Measurements from ENCODE around the gene GALNT18.
A peak's percentile ranks its signal among the peaks of the same experiment; 100 is the strongest.

GALNT18 gene

DNA sequence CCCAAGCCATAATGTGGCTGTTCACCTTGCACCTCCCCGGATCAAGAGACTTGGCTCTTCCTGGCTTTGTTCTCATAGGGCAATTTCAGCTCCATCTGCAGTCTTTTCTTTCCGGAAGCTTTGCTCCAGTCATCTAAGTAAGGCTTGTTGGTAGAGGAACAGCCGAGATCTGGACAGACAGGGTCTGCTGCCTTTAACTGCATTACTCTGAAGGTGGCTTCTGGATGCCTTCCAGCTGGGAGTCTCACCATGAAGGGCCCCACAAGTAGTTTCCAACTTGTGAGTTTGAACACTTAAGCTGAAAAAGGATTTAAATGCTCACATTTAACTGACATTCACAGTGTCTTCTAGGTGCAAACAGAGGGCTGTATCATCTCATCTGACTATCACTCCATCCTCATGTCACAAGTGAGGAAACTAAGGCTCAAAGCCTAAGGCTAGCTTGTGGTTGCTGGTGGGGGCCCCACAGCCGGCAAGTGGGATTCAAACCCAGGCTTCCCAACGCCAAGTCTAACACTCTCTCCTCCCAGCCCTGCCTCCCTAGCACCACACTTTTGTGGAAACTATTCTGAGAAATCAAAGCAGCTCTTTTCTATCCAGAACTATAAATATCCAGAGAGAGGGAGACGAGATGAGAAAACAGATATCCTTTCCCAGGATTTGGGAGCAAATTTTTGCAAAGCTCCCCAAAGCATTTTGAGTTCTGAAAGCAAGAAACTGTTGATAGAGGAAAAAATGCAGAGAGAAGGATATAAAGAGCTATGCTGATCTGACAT lies 58.4 kb downstream of the GALNT18 start:
- no peak for DNase-seq (ENCODE audit: low spot score)

DNA sequence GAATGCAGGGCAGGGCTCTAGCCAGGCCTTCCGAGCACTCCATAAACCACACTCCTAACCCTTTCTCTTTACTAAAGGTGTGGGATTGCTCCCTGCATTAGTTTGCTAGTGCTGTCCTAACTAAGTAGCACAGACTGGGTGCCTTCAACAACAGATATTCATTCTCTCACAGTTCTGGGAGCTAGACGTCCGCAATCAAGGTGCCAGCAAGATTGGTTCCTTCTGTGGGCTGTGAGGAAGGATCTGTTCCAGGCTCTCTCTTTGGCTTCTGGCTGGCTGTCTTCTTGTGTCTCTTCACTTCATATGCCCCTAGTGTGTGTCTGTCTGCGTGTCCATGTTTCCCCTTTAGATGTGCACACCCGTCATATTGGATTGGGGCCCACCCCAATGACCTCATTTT lies 59.8 kb downstream of the GALNT18 start:
- DNase-seq (ENCODE audit: low spot score) = no peak

DNA sequence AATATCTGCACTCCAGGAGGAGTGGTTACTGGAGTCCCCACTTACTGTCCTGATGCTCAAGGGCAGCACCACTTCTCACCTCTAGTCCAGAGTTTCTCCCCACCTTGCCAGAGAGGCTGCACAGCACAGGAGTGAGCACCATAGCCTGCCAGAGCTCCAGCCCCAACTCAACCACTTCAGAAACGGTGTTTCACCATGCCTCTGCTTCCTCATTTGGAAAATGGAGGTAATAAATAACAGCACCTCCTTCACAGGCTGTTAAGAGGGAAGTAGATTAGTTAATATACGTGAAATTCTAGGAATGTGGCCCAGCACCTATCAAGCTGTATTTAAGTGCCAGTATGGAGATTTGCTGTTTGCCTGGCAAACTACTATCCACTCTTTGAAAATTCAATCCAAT lies 63.0 kb downstream of the GALNT18 start:
- DNase-seq (ENCODE audit: low spot score) = no peak

DNA sequence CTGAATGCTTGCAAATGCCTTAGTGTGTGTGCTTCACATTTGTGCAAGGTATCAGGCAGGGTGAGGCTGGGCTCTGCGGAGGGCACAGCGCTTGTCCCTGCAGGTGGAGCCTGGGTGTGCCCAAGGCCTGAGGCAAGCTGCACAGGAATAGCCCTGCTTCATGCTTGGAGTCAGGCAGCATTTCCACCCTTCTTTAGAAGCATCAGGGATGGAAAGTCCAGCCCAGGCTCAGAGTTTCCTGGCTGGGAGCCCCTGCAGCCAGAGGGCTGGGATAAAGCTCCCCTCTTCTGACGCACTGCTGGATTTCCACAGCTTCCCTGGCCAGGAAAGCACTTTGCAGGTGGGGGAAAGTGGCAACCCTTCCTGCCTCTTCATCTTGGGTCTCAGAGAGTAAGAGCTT lies 63.4 kb downstream of the GALNT18 start:
- DNase-seq (ENCODE audit: low spot score) = no peak

DNA sequence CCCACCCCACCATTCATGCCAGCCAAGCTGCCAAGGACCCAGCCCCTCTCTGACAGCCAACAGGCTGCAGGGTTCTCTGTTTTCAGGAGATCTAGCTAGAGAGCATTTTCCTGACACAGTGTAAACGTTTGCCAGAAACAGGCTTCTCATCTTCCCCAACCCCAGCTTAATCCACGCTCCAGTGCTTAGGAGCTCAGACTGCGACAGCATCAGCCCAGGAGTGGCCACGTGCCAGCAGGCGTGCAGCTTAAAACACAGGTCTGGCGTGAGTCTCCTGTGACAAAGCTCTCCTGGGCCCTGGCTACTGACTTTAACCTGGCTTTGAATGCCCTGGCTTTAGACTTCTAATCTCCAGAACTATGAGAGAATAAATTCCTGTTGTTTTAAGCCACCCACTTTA lies 66.6 kb downstream of the GALNT18 start:
- no peak for DNase-seq (ENCODE audit: low spot score)

DNA sequence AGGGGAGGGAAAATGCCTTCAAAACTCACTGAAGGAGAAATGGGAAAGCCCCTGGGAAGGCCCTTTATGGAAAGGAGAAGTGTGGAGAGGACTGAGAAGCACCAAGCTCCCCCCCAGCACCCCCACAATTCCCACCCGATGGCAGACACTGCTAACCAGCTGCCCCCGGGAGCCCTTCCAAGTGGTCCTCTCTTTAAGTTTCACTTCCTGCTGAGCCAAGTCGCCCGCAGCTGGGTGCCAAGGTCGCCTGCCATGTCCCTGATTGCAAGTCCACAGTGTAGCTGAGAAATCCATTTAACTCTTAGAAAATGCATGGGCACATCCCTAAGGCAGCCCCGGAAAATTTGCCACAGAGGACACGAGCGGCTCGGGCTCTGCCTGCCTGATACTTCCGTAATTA lies 68.2 kb downstream of the GALNT18 start:
- DNase-seq (ENCODE audit: low spot score) = no peak

DNA sequence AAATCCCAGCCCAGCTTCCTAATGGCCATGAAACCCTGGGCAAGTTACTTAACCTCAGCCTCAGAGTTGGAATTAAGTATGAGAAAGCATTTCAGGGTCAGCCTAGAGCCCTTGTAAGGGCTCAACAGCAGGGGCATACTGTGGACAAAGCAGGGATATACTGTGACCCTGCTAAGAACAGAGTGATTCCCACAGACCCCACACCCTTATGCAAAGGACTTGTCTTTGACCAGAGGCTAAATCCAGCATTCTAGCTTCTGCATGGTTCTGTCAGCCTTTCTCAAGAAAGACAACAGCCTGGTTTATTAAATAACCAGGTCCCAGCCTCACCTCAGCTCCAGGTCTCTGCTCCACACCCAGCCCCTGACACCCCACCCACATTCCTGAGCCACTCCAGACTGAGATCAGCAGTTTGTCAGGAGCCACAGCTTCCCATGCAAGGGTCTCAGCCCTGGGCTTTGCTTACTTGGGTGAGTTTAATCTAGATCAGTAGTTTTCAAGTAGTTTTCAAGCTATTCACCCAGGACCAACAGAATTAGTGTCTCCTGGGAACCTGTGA lies 69.2 kb downstream of the GALNT18 start:
- peak; percentile 67 for DNase-seq (ENCODE audit: low spot score)

DNA sequence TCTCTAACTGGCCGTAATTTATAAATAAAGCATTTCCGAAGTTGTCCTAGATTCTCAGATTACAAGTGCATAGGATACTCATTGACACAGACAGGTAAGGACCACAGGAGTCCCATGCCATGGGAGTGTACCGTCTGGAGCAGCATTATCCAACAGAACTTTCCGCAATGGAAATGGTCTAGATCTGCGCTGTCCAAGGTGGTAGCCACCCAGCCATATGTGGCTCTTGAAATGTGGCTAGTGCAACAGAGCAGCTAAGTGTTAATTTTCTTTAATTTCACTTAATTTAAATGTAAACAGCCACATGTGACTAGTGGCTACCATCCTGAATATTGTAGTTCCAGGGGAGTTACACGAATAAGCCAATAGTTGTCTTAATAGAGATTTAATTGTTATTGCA lies 71.3 kb downstream of the GALNT18 start:
- DNase-seq (ENCODE audit: low spot score) = no peak

DNA sequence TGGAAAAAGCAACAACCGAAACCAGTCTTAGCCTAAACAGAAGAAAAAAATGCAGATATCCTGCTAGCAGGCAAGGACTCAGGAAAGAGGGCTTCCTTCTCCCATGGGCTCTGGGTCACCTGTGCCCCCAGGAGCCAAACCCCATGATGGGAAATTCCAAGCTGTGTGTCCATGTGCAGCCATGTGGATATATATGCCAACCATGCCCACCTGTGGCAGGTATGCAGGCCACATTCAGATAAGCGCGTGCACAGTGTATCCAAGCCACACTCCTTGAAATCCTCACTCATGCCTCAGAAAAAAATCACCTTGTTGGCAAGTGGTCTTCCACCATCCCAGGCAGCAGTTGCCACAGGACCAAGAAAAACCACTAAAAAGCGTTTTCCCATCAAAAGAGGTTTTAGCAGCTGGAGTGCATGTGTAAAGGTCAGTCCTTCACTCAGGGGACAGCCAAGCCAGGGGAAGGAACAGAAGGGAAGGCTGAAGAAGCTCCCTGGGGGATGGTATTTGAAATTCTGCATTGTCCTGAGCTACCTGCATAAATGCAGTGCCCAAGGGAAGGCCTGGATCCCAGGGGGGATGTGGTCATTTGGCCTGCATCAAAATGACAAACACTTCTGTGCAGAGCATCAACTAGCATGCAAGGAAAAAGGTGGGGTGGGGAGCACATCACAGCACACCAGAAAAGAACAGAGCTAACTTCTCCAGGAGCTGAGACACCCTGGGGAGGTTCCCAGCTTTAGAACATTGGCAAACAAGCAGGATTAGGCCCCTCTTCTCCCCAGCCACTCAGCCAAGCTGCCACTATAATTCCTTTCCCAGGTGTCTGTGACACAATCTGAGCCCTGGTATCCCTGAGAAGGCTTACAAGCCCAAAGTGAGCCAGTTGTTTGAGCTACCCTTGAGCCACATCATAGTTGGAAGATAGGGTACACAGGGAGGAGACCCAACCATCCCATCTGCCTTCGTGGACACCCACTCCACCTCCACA lies 76.2 kb downstream of the GALNT18 start:
- no peak for DNase-seq (ENCODE audit: low spot score)

DNA sequence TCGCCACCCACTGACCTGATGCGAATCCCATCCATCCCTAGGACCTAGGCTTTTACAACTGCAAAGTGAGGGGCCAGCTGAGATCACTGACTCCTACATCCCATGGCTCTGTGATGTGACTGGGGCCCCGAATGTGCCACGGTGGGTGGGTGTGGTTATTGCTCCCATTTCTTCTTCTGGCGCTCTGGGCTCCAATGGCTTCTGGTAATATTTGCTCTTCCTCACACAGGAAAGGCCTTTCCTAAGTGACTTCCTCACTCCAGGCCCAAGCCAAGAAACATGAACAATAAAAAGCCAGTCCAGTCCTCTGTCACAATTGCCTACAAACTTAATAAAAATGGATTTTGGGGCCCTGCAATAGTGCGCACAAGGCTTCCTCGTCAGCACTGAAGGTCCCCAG lies 78.1 kb downstream of the GALNT18 start:
- DNase-seq (ENCODE audit: low spot score) = no peak

DNA sequence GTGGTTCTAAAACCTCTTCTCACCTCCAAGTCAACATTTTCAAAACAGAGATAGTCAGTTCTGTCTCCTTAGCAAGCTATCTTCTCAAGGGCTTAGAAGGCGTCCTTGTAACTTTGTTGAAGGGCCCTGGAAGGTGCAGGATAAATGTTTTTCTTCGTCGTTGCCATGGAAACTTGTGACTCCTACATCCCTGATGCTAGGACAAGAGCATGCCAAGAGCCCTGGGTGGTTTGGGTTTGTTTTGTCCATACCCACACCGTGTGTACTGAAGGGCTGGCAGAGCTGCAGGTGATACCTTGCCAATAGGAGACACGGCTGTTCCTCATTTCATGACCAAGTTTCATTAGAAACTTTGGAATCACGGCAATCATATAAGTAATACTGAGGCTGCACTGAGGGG lies 81.6 kb downstream of the GALNT18 start:
- DNase-seq (ENCODE audit: low spot score) = no peak

DNA sequence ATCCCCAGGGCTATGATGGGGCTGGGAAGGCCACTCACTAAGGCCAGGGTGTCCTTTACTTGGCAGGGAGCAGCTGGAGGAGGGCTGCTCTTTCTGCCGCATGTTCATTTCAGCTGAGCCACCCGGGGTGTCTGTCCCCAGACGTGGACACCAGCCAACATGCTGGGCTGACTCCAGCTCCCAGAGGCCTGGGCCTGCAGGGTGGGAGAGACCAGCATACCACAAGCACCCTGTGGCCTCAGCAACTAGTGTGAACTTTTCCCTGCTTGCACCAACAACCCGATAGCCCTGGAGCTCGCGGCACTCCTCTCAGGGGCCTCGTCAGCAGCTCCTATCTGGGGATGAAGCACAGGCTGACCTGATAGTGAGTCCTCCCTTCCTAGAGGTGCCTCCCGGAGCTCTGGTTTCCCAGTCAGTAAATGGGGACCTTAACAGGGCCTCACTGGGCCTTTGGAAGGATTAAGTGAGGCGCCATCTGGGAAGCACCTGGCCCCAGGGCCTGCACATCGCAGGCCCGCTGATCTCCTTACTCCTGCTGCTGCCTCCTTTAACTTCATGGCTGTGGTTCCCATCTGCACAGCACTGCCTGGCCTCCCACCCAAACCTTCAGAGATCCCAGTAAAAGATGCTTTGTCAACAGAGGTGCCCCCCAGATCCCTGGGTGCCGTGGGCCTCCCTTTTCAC lies 83.4 kb downstream of the GALNT18 start:
- DNase-seq (ENCODE audit: low spot score) = no peak

DNA sequence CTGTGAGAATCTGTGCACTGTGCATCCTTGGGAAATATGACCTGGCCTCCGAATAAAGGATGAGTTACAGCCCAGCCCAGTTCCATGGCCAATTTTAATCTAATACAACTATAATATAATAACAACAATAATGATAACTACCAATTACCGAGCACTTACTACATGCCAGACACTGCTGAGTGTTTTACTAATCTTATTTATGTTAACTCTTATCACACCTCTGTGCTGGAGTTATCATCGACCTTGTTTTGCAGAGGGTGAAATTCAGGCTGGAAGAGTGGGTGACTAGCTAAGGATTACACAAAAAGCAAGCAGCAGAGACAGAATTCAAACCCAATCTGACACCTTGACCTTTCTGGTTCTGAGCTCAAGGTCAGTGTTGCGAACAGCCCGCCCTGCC lies 83.9 kb downstream of the GALNT18 start:
- DNase-seq (ENCODE audit: low spot score) = no peak

DNA sequence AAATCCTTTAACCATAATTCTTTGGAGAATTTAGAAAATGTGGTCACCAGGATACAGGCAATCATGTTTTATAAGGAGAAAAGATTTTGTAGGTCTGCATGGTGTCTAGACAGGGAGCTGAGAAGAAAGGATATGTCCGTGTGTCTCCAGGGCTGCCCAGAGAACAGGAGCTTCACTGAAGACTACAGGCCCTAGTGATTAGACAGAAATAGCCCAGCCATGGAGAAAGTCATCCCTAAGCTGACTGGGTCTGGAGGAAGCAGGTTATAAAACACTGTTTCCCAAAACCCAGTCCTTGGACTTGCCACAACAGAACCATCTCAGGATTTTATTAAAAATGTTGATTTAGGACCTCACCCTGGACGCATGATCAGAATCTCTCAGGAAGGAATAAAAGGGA lies 84.4 kb downstream of the GALNT18 start:
- DNase-seq (ENCODE audit: low spot score) = no peak

DNA sequence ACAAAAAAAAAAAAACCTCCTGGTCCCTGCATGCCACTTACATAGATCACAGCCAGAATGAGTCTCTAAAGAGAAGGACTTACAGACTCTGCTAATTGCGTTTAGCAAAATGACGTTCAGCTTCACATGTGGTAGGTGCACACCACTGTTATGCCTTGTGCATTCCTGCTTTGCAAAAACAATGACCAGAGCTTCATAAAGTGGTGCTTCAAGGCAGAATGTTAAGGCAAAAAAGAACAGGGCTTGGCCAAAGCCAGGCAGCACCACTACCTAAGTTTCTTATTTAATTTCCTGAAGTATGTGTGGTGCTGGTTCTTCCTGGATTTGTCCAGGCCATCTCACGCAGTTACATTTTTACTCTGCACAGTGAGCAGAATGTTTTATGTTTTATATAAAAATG lies 85.2 kb downstream of the GALNT18 start:
- no peak for DNase-seq (ENCODE audit: low spot score)

DNA sequence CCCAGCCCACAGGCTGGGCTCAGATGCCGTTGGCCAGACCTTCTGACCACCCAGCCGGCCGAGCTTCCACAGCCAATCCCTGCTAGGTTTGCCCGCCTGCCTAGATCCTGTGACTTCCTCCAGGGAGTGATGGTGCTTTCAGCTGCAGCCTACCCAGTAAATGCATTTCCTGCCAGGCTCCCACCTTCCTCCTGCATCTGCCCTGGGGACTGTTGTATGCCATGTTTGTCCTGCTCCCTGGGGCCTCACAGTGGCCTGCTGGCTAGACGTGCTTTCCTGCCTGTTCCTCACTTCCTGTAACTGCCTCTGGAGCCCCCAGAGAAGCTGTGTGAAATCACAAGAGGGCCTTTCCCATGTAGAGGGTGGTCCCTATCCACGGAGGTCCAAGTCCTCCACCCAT lies 86.2 kb downstream of the GALNT18 start:
- DNase-seq (ENCODE audit: low spot score) = no peak

DNA sequence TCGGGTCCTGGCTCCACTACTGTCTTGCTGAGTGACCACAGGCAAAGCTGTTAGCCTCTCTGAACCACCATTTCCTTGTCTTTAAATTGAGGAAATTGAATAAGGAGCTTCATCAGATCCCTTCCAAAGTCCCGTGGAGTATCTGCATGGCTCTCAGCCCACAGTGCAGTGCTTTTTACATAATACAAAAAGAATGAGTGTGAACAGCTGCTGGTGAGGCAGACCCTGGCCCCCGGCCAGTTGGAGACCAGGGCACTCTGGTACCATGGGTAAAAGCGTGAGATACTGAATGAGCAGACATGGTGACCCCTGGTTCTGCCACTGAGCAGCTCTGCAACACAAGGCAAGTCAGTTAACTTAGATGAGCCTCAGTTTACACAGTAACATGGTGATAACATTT lies 86.8 kb downstream of the GALNT18 start:
- DNase-seq (ENCODE audit: low spot score) = no peak

DNA sequence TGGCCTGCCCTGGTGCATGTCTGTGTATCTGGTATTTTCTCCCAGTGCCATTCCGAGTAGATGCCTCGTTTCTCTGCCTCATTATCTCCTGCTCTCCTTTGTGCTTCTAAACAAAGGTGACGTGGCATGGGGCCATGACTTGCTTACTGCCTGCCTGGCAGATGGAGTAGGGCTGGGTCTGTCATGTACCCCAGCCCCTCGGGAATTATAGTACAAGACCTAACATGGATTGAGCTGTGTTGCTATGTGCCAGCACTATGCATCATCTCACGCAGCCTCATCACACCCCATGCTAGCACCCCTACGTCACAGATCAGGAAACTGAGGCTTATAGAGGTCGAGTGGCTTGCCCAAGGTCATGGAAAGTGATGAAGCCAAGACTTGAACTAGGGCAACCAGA lies 88.1 kb downstream of the GALNT18 start:
- no peak for DNase-seq (ENCODE audit: low spot score)

DNA sequence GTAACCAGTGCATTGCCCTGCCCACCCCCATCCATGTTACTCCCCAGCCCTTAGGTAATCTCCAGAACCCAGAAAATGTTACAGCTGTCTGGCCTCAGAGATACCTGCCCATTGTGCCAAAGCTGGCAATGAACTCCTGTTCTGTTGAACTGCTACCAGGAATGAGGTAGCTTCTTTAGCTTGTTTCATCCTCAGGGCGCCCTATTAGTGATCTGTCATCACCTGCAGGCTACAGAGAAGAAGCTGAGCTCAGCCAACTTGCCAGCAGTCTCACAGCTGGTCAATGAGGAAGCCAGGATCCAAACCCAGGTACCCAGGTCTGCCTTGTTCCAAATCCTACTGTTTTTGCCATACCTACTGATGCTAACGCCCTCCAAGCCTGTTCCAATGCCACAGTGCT lies 88.7 kb downstream of the GALNT18 start:
- DNase-seq (ENCODE audit: low spot score) = no peak

DNA sequence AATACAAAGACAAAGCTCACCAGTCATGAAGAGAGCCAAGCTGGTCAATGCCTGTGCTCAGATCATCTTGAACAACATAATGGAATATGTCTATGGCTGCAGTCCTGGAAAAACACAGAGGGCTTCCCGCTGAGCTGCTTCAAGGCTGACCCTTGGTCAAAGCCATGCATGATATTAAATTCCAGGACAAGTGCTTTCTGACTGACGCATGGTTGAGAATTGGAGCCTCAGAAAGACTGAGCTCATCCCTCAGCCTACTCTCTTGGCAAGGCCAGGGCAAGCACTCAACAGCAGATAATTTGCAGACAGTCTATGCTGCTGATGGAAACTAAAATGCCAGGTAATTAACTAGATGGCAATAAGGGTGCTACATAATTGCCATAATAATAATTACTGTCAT lies 89.2 kb downstream of the GALNT18 start:
- DNase-seq (ENCODE audit: low spot score) = no peak

DNA sequence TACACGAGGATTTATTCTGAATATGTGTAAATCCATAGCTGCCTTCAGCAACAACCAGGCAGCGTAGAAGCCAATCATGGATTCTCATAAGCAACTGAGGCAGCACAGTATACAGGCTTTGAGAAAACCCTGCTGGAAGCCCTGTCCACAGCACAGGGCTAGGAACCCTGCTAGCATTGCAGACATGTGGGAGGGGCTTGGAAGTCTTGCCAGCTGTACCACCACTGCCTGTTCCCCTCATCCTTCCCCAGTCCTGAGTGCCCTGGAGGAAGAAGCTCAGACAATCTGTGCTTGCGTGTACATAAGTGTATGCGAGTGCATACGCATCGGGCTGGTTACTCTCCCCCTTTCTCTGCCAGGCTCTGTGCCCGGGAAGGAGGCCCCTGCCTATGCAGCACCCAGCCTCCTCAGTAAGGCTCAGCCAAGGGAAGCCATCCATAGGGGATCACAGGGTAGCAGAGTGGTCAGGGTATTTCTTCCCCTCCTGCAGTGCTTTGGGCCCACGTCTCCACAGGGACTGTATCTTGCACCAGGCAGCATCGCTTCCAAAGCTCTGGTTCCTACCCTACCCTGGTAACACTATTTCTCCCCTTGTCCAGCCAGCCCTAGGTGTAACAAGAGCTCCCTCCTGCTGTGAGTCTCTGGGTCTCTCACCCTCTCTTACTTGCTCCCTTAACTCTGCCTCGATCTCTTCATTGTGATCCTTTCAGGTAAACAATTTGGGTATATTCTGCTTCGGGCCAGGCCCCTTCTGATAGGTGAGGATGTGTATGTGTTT lies 90.5 kb downstream of the GALNT18 start:
- no peak for DNase-seq (ENCODE audit: low spot score)

DNA sequence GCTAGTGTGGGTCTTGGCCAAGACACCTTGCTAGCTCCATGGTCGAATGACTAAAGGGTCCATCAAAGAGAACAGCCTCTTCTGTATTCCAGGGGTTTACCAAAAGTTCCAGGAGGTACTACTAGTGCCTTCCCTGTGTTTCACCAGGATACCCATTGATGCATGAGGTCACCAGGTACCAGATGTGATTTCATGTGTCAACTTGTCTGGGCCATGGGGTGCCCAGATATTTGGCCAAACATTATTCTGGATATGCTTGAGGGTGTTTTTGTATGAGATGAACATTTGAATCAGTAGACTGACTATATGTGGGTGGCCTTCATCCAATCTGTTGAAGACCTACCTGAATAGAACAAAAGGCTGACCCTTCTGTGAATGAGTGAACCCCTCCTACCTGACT lies 92.8 kb downstream of the GALNT18 start:
- DNase-seq (ENCODE audit: low spot score) = no peak
